Gastroesophageal sphincter (tissue), 4 donors: ENCODE results near the gene RTN4R. TPM values are rescaled to one million over a fixed set of nuclear protein-coding genes. Genes with fewer than 3 reads are reported as not detected.

Experiments used
- ATAC-seq: fragments of 150-250 bp; one replicate; pipeline ENCODE4 v1.9.1; 2016; ENCODE audit warnings: mild to moderate bottlenecking, moderate library complexity
- H3K27ac ChIP-seq, 4 donors: fragments of 200-600 bp; sonication (generic) in 3 of 4; 1 replicate in 3 of 4; 2 replicates in 1 of 4; pipeline ENCODE4 v1.5.1; 2016 to 2019
- H3K27me3 ChIP-seq: fragments of 200-600 bp; sonication (generic); one replicate; pipeline ENCODE4 v1.5.1; 2019
- H3K36me3 ChIP-seq, 2 donors: fragments of 200-600 bp; sonication (generic); one replicate each; pipeline ENCODE4 v1.5.1; 2019; ENCODE audit warnings: control low read depth in 1 of 2
- H3K4me1 ChIP-seq, 3 donors: fragments of 200-600 bp; sonication (generic); 1 replicate in 2 of 3; 2 replicates in 1 of 3; pipeline ENCODE4 v1.5.1; 2016 to 2019; ENCODE audit warnings: control low read depth in 2 of 3
- H3K4me3 ChIP-seq, 2 donors: fragments of 200-600 bp; sonication (generic); one replicate each; pipeline ENCODE4 v1.5.1; 2019; ENCODE audit warnings: mild to moderate bottlenecking in 1 of 2, moderate library complexity in 1 of 2
- H3K9me3 ChIP-seq, 3 donors: fragments of 200-600 bp; sonication (generic); one replicate each; pipeline ENCODE4 v1.5.1; 2017 to 2019; ENCODE audit warnings: control low read depth in 2 of 3
- EP300 ChIP-seq: sonication (generic); formaldehyde crosslinking; IDR thresholded peaks from one replicate; pipeline ENCODE4 v1.6.1; 2017; ENCODE audit warnings: antibody characterized with exemption, mild to moderate bottlenecking
- POLR2A ChIP-seq, 2 donors: fragments of 450-650 bp; IDR thresholded peaks; one replicate each; pipeline ENCODE4 v1.6.1; 2017; ENCODE audit warnings: antibody characterized with exemption in 2 of 2, mild to moderate bottlenecking in 2 of 2, moderate library complexity in 1 of 2
- POLR2AphosphoS5 ChIP-seq: sonication (generic); formaldehyde crosslinking; IDR thresholded peaks from one replicate; pipeline ENCODE4 v1.6.1; 2017; ENCODE audit warnings: antibody characterized with exemption
- WGBS, 2 donors: methylation state at CpG; one replicate each; pipeline ENCODE4 v1.1.5; 2018; ENCODE audit warnings: low coverage in 1 of 2; 5-methylcytosine and 5-hydroxymethylcytosine counted together
- total RNA-seq, 4 donors: library from RNA; depleted of rRNA; stranded (reverse); fragments of >200 nt; gene quantifications; one replicate each; pipeline ENCODE4 v1.1.0, GENCODE V29; 2016
- TF ChIP-seq, protein P1 (sequence below), 4 experiments: fragments of 200-600 bp in 2 of 4; fragments of 450-650 bp in 2 of 4; sonication (generic) in 1 of 4; IDR thresholded peaks; one replicate each; pipeline ENCODE4 v1.5.1; 2017 to 2019; ENCODE audit warnings: antibody characterized with exemption in 4 of 4, mild to moderate bottlenecking in 2 of 4, moderate library complexity in 2 of 4

RTN4R gene
- total RNA-seq, 4 donors from 2014 or later, result 1.3 to 2.4 TPM; not detected in 2

- Histone ChIP-seq H3K27me3 (no peaks in the 10 kb centered on the region), H3K4me1 (peaks cover 0 to 23% (median 9%) of the 10 kb centered on the region in 3 donors), H3K4me3 (no peak overlapping the region), H3K36me3 (no peaks in the 10 kb centered on the region), H3K9me3 (no peaks in the 10 kb centered on the region), H3K27ac (no peak overlapping the region)
- no peak for ATAC-seq
- no peak for TF ChIP-seq POLR2AphosphoS5
- TF ChIP-seq EP300, result no peak
- TF ChIP-seq, protein P1, sequence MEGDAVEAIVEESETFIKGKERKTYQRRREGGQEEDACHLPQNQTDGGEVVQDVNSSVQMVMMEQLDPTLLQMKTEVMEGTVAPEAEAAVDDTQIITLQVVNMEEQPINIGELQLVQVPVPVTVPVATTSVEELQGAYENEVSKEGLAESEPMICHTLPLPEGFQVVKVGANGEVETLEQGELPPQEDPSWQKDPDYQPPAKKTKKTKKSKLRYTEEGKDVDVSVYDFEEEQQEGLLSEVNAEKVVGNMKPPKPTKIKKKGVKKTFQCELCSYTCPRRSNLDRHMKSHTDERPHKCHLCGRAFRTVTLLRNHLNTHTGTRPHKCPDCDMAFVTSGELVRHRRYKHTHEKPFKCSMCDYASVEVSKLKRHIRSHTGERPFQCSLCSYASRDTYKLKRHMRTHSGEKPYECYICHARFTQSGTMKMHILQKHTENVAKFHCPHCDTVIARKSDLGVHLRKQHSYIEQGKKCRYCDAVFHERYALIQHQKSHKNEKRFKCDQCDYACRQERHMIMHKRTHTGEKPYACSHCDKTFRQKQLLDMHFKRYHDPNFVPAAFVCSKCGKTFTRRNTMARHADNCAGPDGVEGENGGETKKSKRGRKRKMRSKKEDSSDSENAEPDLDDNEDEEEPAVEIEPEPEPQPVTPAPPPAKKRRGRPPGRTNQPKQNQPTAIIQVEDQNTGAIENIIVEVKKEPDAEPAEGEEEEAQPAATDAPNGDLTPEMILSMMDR (IDR thresholded peaks at IDR 0.05), result no peak
- no peak for TF ChIP-seq POLR2A (IDR thresholded peaks at IDR 0.05)
- 69% methylated on average over 5 of the region's 33 CpGs; no CpG with 5 or more reads in 1 of the 2 donors for WGBS, 2 donors
Observed at GRCh38 chr22:20213833-20214708, 54.0 kb downstream of the RTN4R start.

GRCh38 chr22:20212754-20213699 is 55.1 kb downstream of the RTN4R start:
- Histone ChIP-seq H3K4me3 (no peak overlapping the region), H3K9me3 (no peaks in the 10 kb centered on the region), H3K27ac (no peak overlapping the region), H3K36me3 (no peaks in the 10 kb centered on the region), H3K4me1 (peaks cover 0 to 23% (median 9%) of the 10 kb centered on the region in 3 donors), H3K27me3 (no peaks in the 10 kb centered on the region)
- no peak for ATAC-seq
- no peak for TF ChIP-seq POLR2AphosphoS5
- TF ChIP-seq, protein P1 (IDR thresholded peaks at IDR 0.05), result no peak
- TF ChIP-seq EP300, result no peak
- TF ChIP-seq POLR2A (IDR thresholded peaks at IDR 0.05), result no peak
- 29 to 74% methylated on average over 3 to 6 of the region's 27 CpGs for WGBS, 2 donors

GRCh38 chr22:20211997-20212753 is 55.9 kb downstream of the RTN4R start:
- Histone ChIP-seq H3K9me3 (no peaks in the 10 kb centered on the region), H3K36me3 (no peaks in the 10 kb centered on the region), H3K4me3 (no peak overlapping the region), H3K27me3 (no peaks in the 10 kb centered on the region), H3K27ac (no peak overlapping the region), H3K4me1 (peaks cover 0 to 31% (median 14%) of the 10 kb centered on the region in 3 donors)
- WGBS, 2 donors, result 55 to 61% methylated on average over 9 to 12 of the region's 26 CpGs
- TF ChIP-seq, protein P1 (IDR thresholded peaks at IDR 0.05), result no peak
- TF ChIP-seq EP300, result no peak
- TF ChIP-seq POLR2AphosphoS5, result no peak
- TF ChIP-seq POLR2A (IDR thresholded peaks at IDR 0.05), result no peak
- ATAC-seq, result no peak

DNA sequence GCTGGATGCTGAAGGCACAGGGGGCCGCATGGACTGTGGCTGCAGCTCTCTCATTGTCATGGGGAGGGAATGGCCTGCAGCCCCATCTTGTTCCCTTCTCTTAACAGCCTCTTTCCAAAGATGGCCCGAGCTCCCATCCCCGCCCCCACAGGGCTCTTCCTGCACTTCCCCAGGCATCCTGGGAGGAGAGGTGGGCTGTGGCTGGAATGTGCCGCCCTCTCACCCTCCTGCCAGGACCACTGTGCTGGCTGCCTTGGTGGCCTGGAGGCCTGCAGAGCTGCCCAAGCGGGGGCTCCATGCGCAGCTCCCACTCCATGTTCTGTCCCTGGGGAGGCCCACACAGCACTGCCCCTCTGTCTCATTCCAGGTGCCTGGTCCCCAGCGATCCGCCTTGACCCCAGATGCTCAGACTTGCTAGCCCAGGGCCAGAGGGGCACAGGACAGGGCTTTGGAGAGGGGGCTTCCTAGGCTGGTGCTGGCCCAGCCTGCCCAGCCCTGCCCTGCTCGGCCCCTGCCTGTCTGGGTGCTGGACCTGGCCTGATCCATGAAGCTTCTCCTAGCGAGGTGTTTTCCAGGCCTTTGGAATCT is 56.6 kb downstream of the RTN4R start:
- Histone ChIP-seq H3K4me1 (peaks cover 0 to 37% (median 17%) of the 10 kb centered on the region in 3 donors), H3K27me3 (no peaks in the 10 kb centered on the region), H3K27ac (no peak overlapping the region), H3K9me3 (no peaks in the 10 kb centered on the region), H3K4me3 (no peak overlapping the region), H3K36me3 (no peaks in the 10 kb centered on the region)
- no peak for ATAC-seq
- TF ChIP-seq POLR2AphosphoS5, result no peak
- no peak for TF ChIP-seq POLR2A (IDR thresholded peaks at IDR 0.05)
- no peak for TF ChIP-seq EP300
- TF ChIP-seq, protein P1 (IDR thresholded peaks at IDR 0.05), result no peak
- WGBS, 2 donors, result 49 to 82% methylated on average over 2 of the region's 10 CpGs
